Uterus (tissue), 2 donors: ENCODE data around the gene ADARB2.

ENCODE experiments used
- CTCF ChIP-seq, 4 experiments: fragments of 200-600 bp in 2 of 4; fragments of 450-650 bp in 2 of 4; sonication (generic) in 2 of 4; IDR thresholded peaks; one replicate each; pipeline ENCODE4 v1.5.1; 2016 to 2019; ENCODE audit warnings: antibody characterized with exemption in 4 of 4, mild to moderate bottlenecking in 2 of 4, moderate library complexity in 1 of 4
- POLR2A ChIP-seq, 2 donors: fragments of 450-650 bp; IDR thresholded peaks; one replicate each; pipeline ENCODE4 v1.6.1; 2016; ENCODE audit warnings: antibody characterized with exemption in 2 of 2, mild to moderate bottlenecking in 1 of 2, moderate library complexity in 1 of 2

GRCh38 chr10:1255118-1255517, 482.2 kb downstream of the ADARB2 start:
- no peak for TF ChIP-seq CTCF (IDR thresholded peaks at IDR 0.05)
- no peak for TF ChIP-seq POLR2A (IDR thresholded peaks at IDR 0.05)
